ENCODE results near the gene ABCC4. TPM values are rescaled to one million over a fixed set of nuclear protein-coding genes. Genes with fewer than 3 reads are reported as not detected.
A peak's percentile ranks its signal among the peaks of the same experiment; 100 is the strongest.

The ABCC4 gene
- total RNA-seq, 2 donors from 2014 or later = 119 to 144 TPM

DNA sequence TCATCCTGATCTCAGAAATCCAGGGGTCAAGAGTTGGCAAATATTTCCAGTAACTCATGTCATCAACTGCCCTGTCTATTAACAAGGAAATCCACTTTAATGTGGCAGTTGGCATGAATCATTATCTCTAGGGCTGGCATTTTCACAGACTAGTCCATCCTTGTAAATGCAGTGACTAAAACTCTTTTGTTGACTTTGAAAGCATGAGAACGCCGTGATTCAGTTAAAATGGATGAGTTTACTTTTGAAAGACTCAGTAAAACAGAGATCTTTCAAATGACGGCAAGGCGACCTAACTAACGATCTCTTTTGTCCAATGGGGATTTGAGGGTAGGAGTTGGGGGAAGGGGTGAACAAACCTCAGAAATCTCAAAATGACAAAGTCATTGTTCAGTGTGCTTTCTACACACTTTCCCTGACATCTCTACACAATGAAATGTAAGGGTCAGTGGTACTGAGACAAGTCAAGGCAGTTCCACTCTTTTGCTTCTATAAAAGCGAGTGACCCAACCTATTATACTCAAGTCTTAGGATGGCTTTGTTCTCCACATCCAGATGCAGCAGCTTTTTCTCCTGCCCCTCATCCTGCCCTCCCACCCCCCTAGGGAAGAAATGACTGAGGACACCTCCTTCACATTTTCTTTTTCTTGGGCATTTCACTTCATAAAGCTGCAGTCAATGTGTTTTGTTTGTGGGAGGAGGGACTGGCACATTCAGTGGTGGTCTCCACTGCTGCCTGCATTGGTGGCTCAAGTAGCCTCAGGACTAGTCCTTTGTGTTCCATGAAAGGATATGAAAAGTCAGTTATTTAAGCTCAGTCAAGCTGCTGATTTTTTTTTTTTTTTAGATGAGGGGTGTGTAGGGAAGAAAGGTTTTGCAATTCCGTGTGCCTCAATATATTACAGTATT, 200.5 kb downstream of the ABCC4 start:
- H3K27ac Mint-ChIP-seq = no peak overlapping the region
- H3K36me3 ChIP-seq (ENCODE audit: control insufficient read depth, insufficient read depth, low read length) = peaks cover 74% of the 10 kb centered on the region
- no peak for DNase-seq
- no peaks in the 10 kb centered on the region for H3K27me3 Mint-ChIP-seq (ENCODE audit: insufficient read depth)
- H3K27ac ChIP-seq (ENCODE audit: low read depth, low read length) = peak overlapping the region; percentile 89
- peaks cover 35% of the 10 kb centered on the region for H3K9me3 Mint-ChIP-seq
- WGBS, 2 experiments (ENCODE audit: insufficient coverage in 1 of 2, insufficient read length in 1 of 2) = 70 to 85% methylated on average over 6 of the region's 7 CpGs
- H3K4me1 Mint-ChIP-seq = no peaks in the 10 kb centered on the region
- no peak overlapping the region for H3K4me3 ChIP-seq (ENCODE audit: low read length)
- peaks cover 78% of the 10 kb centered on the region for H3K36me3 Mint-ChIP-seq (ENCODE audit: low read depth)
- H3K4me3 Mint-ChIP-seq = no peak overlapping the region
- H3K9me3 ChIP-seq (ENCODE audit: control insufficient read depth, low read length) = peaks cover 51% of the 10 kb centered on the region
- H3K27me3 ChIP-seq (ENCODE audit: control insufficient read depth, insufficient read depth, low read length, poor library complexity, severe bottlenecking) = no peaks in the 10 kb centered on the region
- no peak for TF ChIP-seq CTCF (conservative IDR thresholded peaks at IDR 0.05)
- no peak overlapping the region for H3K9ac ChIP-seq (ENCODE audit: extremely low read depth, low read length, poor library complexity, severe bottlenecking)
- no peaks in the 10 kb centered on the region for H3K4me1 ChIP-seq (ENCODE audit: control insufficient read depth, insufficient read depth, low read length)

DNA sequence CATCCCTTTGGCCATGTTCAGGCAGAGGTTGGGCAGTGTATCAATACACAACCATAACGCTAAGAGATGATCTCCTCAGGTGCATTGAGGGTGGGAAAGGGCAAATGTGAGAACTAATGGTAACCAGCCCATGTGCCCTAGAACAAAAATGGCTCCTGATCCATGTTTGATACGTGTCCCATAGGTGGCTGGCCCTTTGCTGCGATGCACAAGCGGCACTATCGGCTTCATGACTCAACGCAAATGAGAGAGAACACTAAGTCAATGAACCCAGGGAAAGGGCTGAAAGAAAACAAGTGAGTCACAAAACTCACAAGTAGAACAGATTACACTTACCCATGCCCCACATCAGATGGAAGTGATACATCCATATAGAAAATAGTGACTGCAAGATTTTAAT, 201.7 kb downstream of the ABCC4 start:
- 99 to 100% methylated on average over 3 to 6 of the region's 6 CpGs for WGBS, 2 experiments (ENCODE audit: insufficient coverage in 1 of 2, insufficient read length in 1 of 2)
- Histone ChIP-seq H3K36me3 (ENCODE audit: control insufficient read depth, insufficient read depth, low read length) (peaks cover 69% of the 10 kb centered on the region), H3K4me3 (ENCODE audit: low read length) (no peak overlapping the region), H3K27me3 (ENCODE audit: control insufficient read depth, insufficient read depth, low read length, poor library complexity, severe bottlenecking) (no peaks in the 10 kb centered on the region), H3K4me1 (ENCODE audit: control insufficient read depth, insufficient read depth, low read length) (no peaks in the 10 kb centered on the region), H3K27ac (ENCODE audit: low read depth, low read length) (no peak overlapping the region), H3K9ac (ENCODE audit: extremely low read depth, low read length, poor library complexity, severe bottlenecking) (no peak overlapping the region), H3K9me3 (ENCODE audit: control insufficient read depth, low read length) (peaks cover 51% of the 10 kb centered on the region)
- Mint-ChIP-seq H3K27me3 (ENCODE audit: insufficient read depth) (no peaks in the 10 kb centered on the region), H3K4me1 (no peaks in the 10 kb centered on the region), H3K27ac (no peak overlapping the region), H3K36me3 (ENCODE audit: low read depth) (peaks cover 79% of the 10 kb centered on the region), H3K9me3 (peaks cover 41% of the 10 kb centered on the region), H3K4me3 (no peak overlapping the region)
- no peak for DNase-seq
- TF ChIP-seq CTCF (conservative IDR thresholded peaks at IDR 0.05) = no peak

DNA sequence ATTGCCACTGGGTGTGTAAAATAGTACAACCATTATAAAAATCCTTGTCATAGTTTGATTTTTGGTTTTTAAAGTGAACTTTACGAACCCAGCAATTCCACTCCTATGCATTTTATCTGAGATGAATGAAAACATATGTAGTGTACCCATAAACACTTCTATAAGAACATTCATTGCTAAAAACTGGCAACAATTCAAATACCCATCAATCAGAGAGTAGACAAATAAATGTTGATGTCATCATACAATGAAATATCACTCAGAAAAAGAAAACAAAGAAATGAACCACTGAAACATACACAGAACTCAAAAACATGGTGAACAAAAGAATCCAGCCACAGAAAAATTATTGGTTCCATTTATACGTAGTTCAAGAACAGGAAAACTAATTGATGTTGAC, 202.3 kb downstream of the ABCC4 start:
- H3K27ac Mint-ChIP-seq = no peak overlapping the region
- H3K4me1 ChIP-seq (ENCODE audit: control insufficient read depth, insufficient read depth, low read length) = no peaks in the 10 kb centered on the region
- peaks cover 45% of the 10 kb centered on the region for H3K9me3 Mint-ChIP-seq
- no peak overlapping the region for H3K9ac ChIP-seq (ENCODE audit: extremely low read depth, low read length, poor library complexity, severe bottlenecking)
- 100% methylated on average over 1 of the region's 2 CpGs for WGBS, 2 experiments (ENCODE audit: insufficient coverage in 1 of 2, insufficient read length in 1 of 2)
- H3K27me3 Mint-ChIP-seq (ENCODE audit: insufficient read depth) = no peaks in the 10 kb centered on the region
- H3K9me3 ChIP-seq (ENCODE audit: control insufficient read depth, low read length) = peaks cover 52% of the 10 kb centered on the region
- no peak for DNase-seq
- no peak for TF ChIP-seq CTCF (conservative IDR thresholded peaks at IDR 0.05)
- peaks cover 63% of the 10 kb centered on the region for H3K36me3 ChIP-seq (ENCODE audit: control insufficient read depth, insufficient read depth, low read length)
- no peaks in the 10 kb centered on the region for H3K27me3 ChIP-seq (ENCODE audit: control insufficient read depth, insufficient read depth, low read length, poor library complexity, severe bottlenecking)
- H3K4me1 Mint-ChIP-seq = no peaks in the 10 kb centered on the region
- H3K27ac ChIP-seq (ENCODE audit: low read depth, low read length) = no peak overlapping the region
- H3K4me3 Mint-ChIP-seq = no peak overlapping the region
- no peak overlapping the region for H3K4me3 ChIP-seq (ENCODE audit: low read length)
- peaks cover 79% of the 10 kb centered on the region for H3K36me3 Mint-ChIP-seq (ENCODE audit: low read depth)
